SK-N-SH (cell line): ENCODE results near the gene PLBD2.

Experiments
- CHD2 ChIP-seq: fragments of 150-350 bp; IDR thresholded peaks from 2 replicates; pipeline ENCODE4 v1.6.1; 2018; ENCODE audit warnings: low read length; ENCODE audit not compliant: partially characterized antibody
- CTCF ChIP-seq: fragments of 200-600 bp; sonication (generic); IDR thresholded peaks from 2 replicates; pipeline ENCODE4 v1.6.1; 2017; ENCODE audit warnings: antibody characterized with exemption, mild to moderate bottlenecking, moderate library complexity
- EP300 ChIP-seq, 2 experiments: IDR thresholded peaks; 2 replicates each; pipeline versions ENCODE4 v1.4.0 to v1.6.1; 2012; ENCODE audit warnings: borderline replicate concordance in 1 of 2, low read depth in 1 of 2, low read length in 1 of 2
- EZH2phosphoT487 ChIP-seq: fragments of 200-600 bp; sonication (generic); IDR thresholded peaks from 2 replicates; pipeline ENCODE4 v1.6.1; 2017; ENCODE audit warnings: low read depth, mixed run types, mild to moderate bottlenecking, antibody characterized with exemption, moderate library complexity, borderline replicate concordance
- GATA2 ChIP-seq: sonication (generic); formaldehyde crosslinking; IDR thresholded peaks from 2 replicates; pipeline ENCODE4 v1.5.0; 2020; ENCODE audit warnings: mild to moderate bottlenecking, missing genetic modification reagents
- JUND ChIP-seq: IDR thresholded peaks from 2 replicates; pipeline ENCODE4 v1.4.0; 2012
- RAD21 ChIP-seq: IDR thresholded peaks from 2 replicates; pipeline ENCODE4 v1.6.1; 2012; ENCODE audit warnings: mild to moderate bottlenecking, low read length
- RCOR1 ChIP-seq: fragments of 150-350 bp; IDR thresholded peaks from 2 replicates; pipeline ENCODE4 v1.6.1; 2017; ENCODE audit warnings: antibody characterized with exemption, low read length
- TF ChIP-seq, protein P1 (sequence below): IDR thresholded peaks from 2 replicates; pipeline ENCODE4 v1.4.0; 2012; ENCODE audit warnings: low read depth, borderline replicate concordance

GRCh38 chr12:113391145-113391544 is 32.8 kb downstream of the PLBD2 start:
- TF ChIP-seq RAD21 (no peak), CHD2 (no peak), GATA2 (no peak), CTCF (no peak), RCOR1 (no peak), EZH2phosphoT487 (no peak), EP300 (IDR thresholded peaks at IDR 0.05; ENCODE audit: borderline replicate concordance in 1 of 2, low read depth in 1 of 2, low read length in 1 of 2) (no peak), JUND (no peak)
- TF ChIP-seq, protein P1, sequence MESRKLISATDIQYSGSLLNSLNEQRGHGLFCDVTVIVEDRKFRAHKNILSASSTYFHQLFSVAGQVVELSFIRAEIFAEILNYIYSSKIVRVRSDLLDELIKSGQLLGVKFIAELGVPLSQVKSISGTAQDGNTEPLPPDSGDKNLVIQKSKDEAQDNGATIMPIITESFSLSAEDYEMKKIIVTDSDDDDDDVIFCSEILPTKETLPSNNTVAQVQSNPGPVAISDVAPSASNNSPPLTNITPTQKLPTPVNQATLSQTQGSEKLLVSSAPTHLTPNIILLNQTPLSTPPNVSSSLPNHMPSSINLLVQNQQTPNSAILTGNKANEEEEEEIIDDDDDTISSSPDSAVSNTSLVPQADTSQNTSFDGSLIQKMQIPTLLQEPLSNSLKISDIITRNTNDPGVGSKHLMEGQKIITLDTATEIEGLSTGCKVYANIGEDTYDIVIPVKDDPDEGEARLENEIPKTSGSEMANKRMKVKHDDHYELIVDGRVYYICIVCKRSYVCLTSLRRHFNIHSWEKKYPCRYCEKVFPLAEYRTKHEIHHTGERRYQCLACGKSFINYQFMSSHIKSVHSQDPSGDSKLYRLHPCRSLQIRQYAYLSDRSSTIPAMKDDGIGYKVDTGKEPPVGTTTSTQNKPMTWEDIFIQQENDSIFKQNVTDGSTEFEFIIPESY, result no peak
